ENCODE data around the gene RIT1.

Gene RIT1

GRCh38 chr1:155911156-155912055 lies at the start of gene RIT1:
TSS of gene RIT1 (minus strand) at chr1:155911349. CDS start at chr1:155910761, 588 bp downstream.
- peak within 1 kb of the TSS; percentile 79 for H3K27ac ChIP-seq (ENCODE audit: low read length)
- H3K79me2 ChIP-seq (ENCODE audit: low read length), result peaks cover 7% of the 10 kb centered on the region
- H3K4me2 ChIP-seq (ENCODE audit: low read length), result peak within 1 kb of the TSS; percentile 75
- H3K36me3 ChIP-seq (replicated peaks; ENCODE audit: low read depth, low read length), result peaks cover 42% of the 10 kb centered on the region
- H3K9ac ChIP-seq (ENCODE audit: low read length), result peak within 1 kb of the TSS; percentile 65
- no peaks in the 10 kb centered on the region for H4K20me1 ChIP-seq (ENCODE audit: insufficient read depth, low read length)
- peak within 1 kb of the TSS; percentile 81 for H3K4me3 ChIP-seq (ENCODE audit: low read length)
- no peaks in the 10 kb centered on the region for H3K9me3 ChIP-seq (ENCODE audit: insufficient read depth, low read length)
- no peak within 1 kb of the TSS for H2AFZ ChIP-seq (ENCODE audit: low read depth, low read length)
- no peaks in the 10 kb centered on the region for H3K27me3 ChIP-seq (ENCODE audit: low read depth, low read length)
- H3K4me1 ChIP-seq (ENCODE audit: low read length), result peaks cover 27% of the 10 kb centered on the region
- TF ChIP-seq CTCF (IDR thresholded peaks at IDR 0.05; ENCODE audit: low read depth, low read length) (no peak), EZH2phosphoT487 (IDR thresholded peaks at IDR 0.05; ENCODE audit: low read depth) (no peak)

GRCh38 chr1:155960081-155960745 lies 49.1 kb upstream of the RIT1 start:
- Histone ChIP-seq H3K9me3 (ENCODE audit: insufficient read depth, low read length) (no peaks in the 10 kb centered on the region), H3K4me2 (ENCODE audit: low read length) (no peak overlapping the region), H3K79me2 (ENCODE audit: low read length) (peaks cover 38% of the 10 kb centered on the region), H3K4me1 (ENCODE audit: low read length) (peaks cover 3% of the 10 kb centered on the region; the same call in 1 of the 2 replicates), H2AFZ (ENCODE audit: low read depth, low read length) (no peak overlapping the region), H3K4me3 (ENCODE audit: low read length) (no peak overlapping the region), H3K27me3 (ENCODE audit: low read depth, low read length) (no peaks in the 10 kb centered on the region), H3K9ac (ENCODE audit: low read length) (no peak overlapping the region), H4K20me1 (ENCODE audit: insufficient read depth, low read length) (peaks cover 20% of the 10 kb centered on the region), H3K36me3 (replicated peaks; ENCODE audit: low read depth, low read length) (peaks cover 70% of the 10 kb centered on the region), H3K27ac (ENCODE audit: low read length) (no peak overlapping the region)
- TF ChIP-seq EZH2phosphoT487 (IDR thresholded peaks at IDR 0.05; ENCODE audit: low read depth), result no peak

GRCh38 chr1:155957411-155957915 lies 46.3 kb upstream of the RIT1 start:
- no peak overlapping the region for H3K27ac ChIP-seq (ENCODE audit: low read length)
- H3K36me3 ChIP-seq (replicated peaks; ENCODE audit: low read depth, low read length), result peaks cover 74% of the 10 kb centered on the region
- H3K79me2 ChIP-seq (ENCODE audit: low read length), result peaks cover 24% of the 10 kb centered on the region
- no peak overlapping the region for H3K9ac ChIP-seq (ENCODE audit: low read length)
- H3K4me2 ChIP-seq (ENCODE audit: low read length), result no peak overlapping the region
- no peaks in the 10 kb centered on the region for H3K4me1 ChIP-seq (ENCODE audit: low read length)
- H4K20me1 ChIP-seq (ENCODE audit: insufficient read depth, low read length), result peaks cover 18% of the 10 kb centered on the region
- TF ChIP-seq EZH2phosphoT487 (IDR thresholded peaks at IDR 0.05; ENCODE audit: low read depth) (no peak), CTCF (IDR thresholded peaks at IDR 0.05; ENCODE audit: low read depth, low read length) (no peak)
- H3K9me3 ChIP-seq (ENCODE audit: insufficient read depth, low read length), result no peaks in the 10 kb centered on the region
- H3K4me3 ChIP-seq (ENCODE audit: low read length), result no peak overlapping the region
- no peaks in the 10 kb centered on the region for H3K27me3 ChIP-seq (ENCODE audit: low read depth, low read length)
- no peak overlapping the region for H2AFZ ChIP-seq (ENCODE audit: low read depth, low read length)

- no peaks in the 10 kb centered on the region for H3K9me3 ChIP-seq (ENCODE audit: insufficient read depth, low read length)
- no peak overlapping the region for H2AFZ ChIP-seq (ENCODE audit: low read depth, low read length)
- H3K27me3 ChIP-seq (ENCODE audit: low read depth, low read length), result no peaks in the 10 kb centered on the region
- no peaks in the 10 kb centered on the region for H3K4me1 ChIP-seq (ENCODE audit: low read length)
- H3K4me3 ChIP-seq (ENCODE audit: low read length), result no peak overlapping the region
- no peak overlapping the region for H3K9ac ChIP-seq (ENCODE audit: low read length)
- H3K4me2 ChIP-seq (ENCODE audit: low read length), result no peak overlapping the region
- H3K27ac ChIP-seq (ENCODE audit: low read length), result no peak overlapping the region
- H4K20me1 ChIP-seq (ENCODE audit: insufficient read depth, low read length), result 0 out of 2 replicates have a peak, but pooled peaks cover 4% of the 10 kb centered on the region
- H3K36me3 ChIP-seq (replicated peaks; ENCODE audit: low read depth, low read length), result peaks cover 75% of the 10 kb centered on the region
- H3K79me2 ChIP-seq (ENCODE audit: low read length), result peaks cover 22% of the 10 kb centered on the region; the same call in 1 of the 2 replicates
- TF ChIP-seq EZH2phosphoT487 (IDR thresholded peaks at IDR 0.05; ENCODE audit: low read depth), result no peak
- TF ChIP-seq CTCF (IDR thresholded peaks at IDR 0.05; ENCODE audit: low read depth, low read length), result no peak
These were observed 43.5 kb upstream of the RIT1 start for GRCh38 chr1:155954645-155955044.
